Tibial nerve (tissue), 4 donors: ENCODE measurements around the gene FAM217A. TPM values are rescaled to one million over a fixed set of nuclear protein-coding genes. Genes with fewer than 3 reads are reported as not detected.
"Not testable (repeated sequence)": the region's sequence is repeated elsewhere in the genome, so short reads cannot be mapped to it uniquely, and the experiment has no call there.

ENCODE experiments used
- DNase-seq, 2 donors: peaks; one replicate each; pipeline ENCODE4 v3.0.0-alpha.2; 2019; ENCODE audit warnings: low spot score in 2 of 2
- H3K27ac ChIP-seq, 4 donors: fragments of 200-600 bp; sonication (generic) in 3 of 4; one replicate each; pipeline ENCODE4 v1.5.1; 2017 to 2019; ENCODE audit warnings: mild to moderate bottlenecking in 1 of 4
- H3K27me3 ChIP-seq, 2 donors: fragments of 200-600 bp; sonication (generic) in 1 of 2; one replicate each; pipeline versions ENCODE4 v1.5.1 to v1.6.0; 2017 to 2019
- H3K36me3 ChIP-seq, 3 donors: fragments of 200-600 bp; sonication (generic); one replicate each; pipeline ENCODE4 v1.5.1; 2018 to 2019
- H3K4me1 ChIP-seq, 4 donors: fragments of 200-600 bp; sonication (generic) in 3 of 4; one replicate each; pipeline ENCODE4 v1.5.1; 2017 to 2019
- H3K4me3 ChIP-seq, 4 donors: fragments of 200-600 bp; sonication (generic) in 3 of 4; one replicate each; pipeline ENCODE4 v1.5.1; 2017 to 2019; ENCODE audit warnings: mild to moderate bottlenecking in 1 of 4, moderate library complexity in 1 of 4
- H3K9me3 ChIP-seq, 4 donors: fragments of 200-600 bp; sonication (generic) in 3 of 4; one replicate each; pipeline ENCODE4 v1.5.1; 2017 to 2019
- CTCF ChIP-seq, 5 experiments: fragments of 200-600 bp in 3 of 5; fragments of 450-650 bp in 2 of 5; sonication (generic) in 3 of 5; IDR thresholded peaks; one replicate each; pipeline ENCODE4 v1.5.1; 2016 to 2019; ENCODE audit warnings: antibody characterized with exemption in 5 of 5, mild to moderate bottlenecking in 3 of 5, moderate library complexity in 2 of 5
- EP300 ChIP-seq, 2 donors: sonication (generic); formaldehyde crosslinking; IDR thresholded peaks; one replicate each; pipeline ENCODE4 v1.6.1; 2017; ENCODE audit warnings: antibody characterized with exemption in 2 of 2, mild to moderate bottlenecking in 1 of 2
- POLR2A ChIP-seq, 2 donors: fragments of 450-650 bp; IDR thresholded peaks; one replicate each; pipeline ENCODE4 v1.6.1; 2017; ENCODE audit warnings: antibody characterized with exemption in 2 of 2, mild to moderate bottlenecking in 2 of 2, moderate library complexity in 2 of 2
- WGBS, 2 donors: methylation state at CpG; one replicate each; pipeline ENCODE4 v1.1.5; 2018; 5-methylcytosine and 5-hydroxymethylcytosine counted together
- total RNA-seq, 4 donors: library from RNA; depleted of rRNA; stranded (reverse); fragments of >200 nt; gene quantifications; one replicate each; pipeline ENCODE4 v1.1.0, GENCODE V29; 2016

FAM217A gene
- total RNA-seq, 4 donors from 2014 or later, result not detected

DNA sequence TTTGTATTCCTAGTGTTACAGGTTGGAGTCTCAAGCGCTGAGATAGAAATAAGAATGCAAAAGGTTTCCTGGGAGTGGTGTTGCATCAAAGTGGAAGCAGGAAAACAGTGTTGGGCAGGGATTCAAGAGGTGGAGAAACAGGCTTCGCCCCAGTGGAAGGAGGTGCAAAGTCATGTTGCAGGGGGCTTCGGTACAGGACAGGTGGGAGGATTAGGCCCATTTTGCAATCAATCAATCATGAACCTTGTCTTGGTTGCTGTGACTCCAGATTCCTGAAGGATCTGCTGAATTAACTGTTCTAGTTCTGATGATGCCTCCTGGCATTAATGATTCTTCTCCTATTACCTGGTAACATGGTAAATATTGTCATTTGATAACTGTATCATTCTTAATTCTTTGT is 22.4 kb upstream of the FAM217A start:
- TF ChIP-seq POLR2A (IDR thresholded peaks at IDR 0.05), result no peak
- TF ChIP-seq EP300 (IDR thresholded peaks at IDR 0.05), result no peak
- no peak for TF ChIP-seq CTCF (IDR thresholded peaks at IDR 0.05)
- 69 to 79% methylated on average over 3 of the region's 3 CpGs for WGBS, 2 donors
- no peak for DNase-seq
- Histone ChIP-seq H3K27me3 (no peaks in the 10 kb centered on the region), H3K9me3 (no peaks in the 10 kb centered on the region), H3K27ac (no peak overlapping the region), H3K4me3 (no peak overlapping the region), H3K4me1 (no peaks in the 10 kb centered on the region), H3K36me3 (no peaks in the 10 kb centered on the region)

DNA sequence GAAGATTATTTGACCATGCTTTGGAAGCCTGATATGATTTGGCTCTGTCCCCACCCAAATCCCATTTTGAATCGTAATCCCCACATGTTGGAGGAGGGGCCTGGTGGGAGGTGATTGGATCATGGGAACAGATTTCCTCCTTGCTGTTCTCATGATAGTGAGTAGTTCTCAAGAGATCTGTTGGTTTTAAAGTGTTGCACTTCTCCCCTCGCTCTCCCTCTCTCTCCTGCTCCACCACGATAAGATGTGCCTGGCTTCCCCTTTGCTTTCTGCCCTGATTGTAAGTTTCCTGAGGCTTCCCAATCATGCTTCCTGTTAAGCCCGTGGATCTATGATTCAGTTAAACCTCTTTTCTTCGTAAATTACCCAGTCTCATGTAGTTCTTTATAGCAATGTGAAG is 21.7 kb upstream of the FAM217A start:
- no peak for DNase-seq
- WGBS, 2 donors, result 73% methylated on average over 5 of the region's 5 CpGs
- Histone ChIP-seq H3K27ac (no peak overlapping the region), H3K36me3 (no peaks in the 10 kb centered on the region), H3K4me3 (no peak overlapping the region), H3K27me3 (no peaks in the 10 kb centered on the region), H3K9me3 (no peaks in the 10 kb centered on the region), H3K4me1 (no peaks in the 10 kb centered on the region)
- no peak for TF ChIP-seq POLR2A (IDR thresholded peaks at IDR 0.05)

- Histone ChIP-seq H3K4me3 (no peak overlapping the region), H3K9me3 (no peaks in the 10 kb centered on the region), H3K4me1 (no peaks in the 10 kb centered on the region), H3K27me3 (no peaks in the 10 kb centered on the region), H3K36me3 (no peaks in the 10 kb centered on the region), H3K27ac (no peak overlapping the region)
- DNase-seq, result no peak
- 43 to 51% methylated on average over 1 of the region's 1 CpG for WGBS, 2 donors
- no peak for TF ChIP-seq POLR2A (IDR thresholded peaks at IDR 0.05)
- no peak for TF ChIP-seq EP300 (IDR thresholded peaks at IDR 0.05)
- no peak for TF ChIP-seq CTCF (IDR thresholded peaks at IDR 0.05)
Measured at GRCh38 chr6:4093288-4093687, 14.4 kb upstream of the FAM217A start.

DNA sequence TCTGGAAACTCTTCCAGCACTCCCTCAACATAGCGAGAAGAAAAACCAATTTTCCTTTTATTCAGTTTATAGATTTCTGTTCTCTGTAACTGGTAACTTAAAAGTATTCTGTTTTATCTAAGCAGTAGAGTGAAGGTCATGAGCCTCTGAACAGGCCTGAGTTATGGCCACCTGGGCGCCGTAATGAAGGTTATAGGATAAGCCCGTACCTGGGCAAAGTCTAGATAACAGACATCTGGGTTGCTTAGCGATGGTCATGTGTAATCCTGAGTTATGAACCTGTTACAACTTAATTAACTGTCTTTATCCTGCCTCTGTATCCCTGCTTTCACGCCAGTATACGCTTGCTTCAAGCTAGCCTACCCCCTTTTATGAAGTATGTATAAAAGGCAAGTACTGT is 13.0 kb upstream of the FAM217A start:
- Histone ChIP-seq H3K9me3 (no peaks in the 10 kb centered on the region), H3K4me3 (no peak overlapping the region), H3K4me1 (no peaks in the 10 kb centered on the region), H3K36me3 (no peaks in the 10 kb centered on the region), H3K27me3 (no peaks in the 10 kb centered on the region), H3K27ac (no peak overlapping the region)
- WGBS, 2 donors, result 85 to 90% methylated on average over 7 of the region's 7 CpGs
- no peak for DNase-seq
- TF ChIP-seq CTCF (IDR thresholded peaks at IDR 0.05), result no peak
- TF ChIP-seq POLR2A (IDR thresholded peaks at IDR 0.05), result no peak
- no peak for TF ChIP-seq EP300 (IDR thresholded peaks at IDR 0.05)

DNA sequence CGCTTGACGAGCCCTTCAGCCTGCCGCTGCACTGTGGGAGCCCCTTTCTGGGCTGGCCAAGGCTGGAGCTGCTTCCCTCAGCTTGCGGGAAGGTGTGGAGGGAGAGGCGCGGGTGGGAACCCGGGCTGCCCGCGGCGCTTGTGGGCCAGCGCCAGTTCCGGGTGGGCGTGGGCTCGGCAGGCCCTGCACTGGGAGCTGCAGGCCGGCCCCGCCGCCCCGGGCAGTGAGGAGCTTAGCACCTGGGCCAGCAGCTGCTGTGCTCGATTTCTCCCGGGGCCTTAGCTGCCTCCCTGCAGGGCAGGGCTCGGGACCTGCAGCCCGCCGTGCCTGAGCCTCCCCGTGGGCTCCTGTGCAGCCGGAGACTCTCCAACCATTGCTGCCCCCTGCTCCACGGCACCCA is 11.1 kb upstream of the FAM217A start:
- not testable (repeated sequence) for H3K4me1 ChIP-seq, H3K27ac ChIP-seq, DNase-seq, H3K9me3 ChIP-seq, H3K27me3 ChIP-seq, H3K4me3 ChIP-seq, H3K36me3 ChIP-seq
- WGBS, 2 donors, result 97 to 99% methylated on average over 9 to 18 of the region's 26 CpGs

- Histone ChIP-seq H3K4me1 (no peaks in the 10 kb centered on the region), H3K27me3 (no peaks in the 10 kb centered on the region), H3K27ac (no peak overlapping the region), H3K9me3 (no peaks in the 10 kb centered on the region), H3K36me3 (no peaks in the 10 kb centered on the region), H3K4me3 (no peak overlapping the region)
- DNase-seq, result no peak
- TF ChIP-seq EP300 (IDR thresholded peaks at IDR 0.05) (no peak), POLR2A (IDR thresholded peaks at IDR 0.05) (no peak), CTCF (IDR thresholded peaks at IDR 0.05) (no peak)
- 92 to 94% methylated on average over 7 of the region's 7 CpGs for WGBS, 2 donors
Measured at GRCh38 chr6:4088704-4089103, 9.8 kb upstream of the FAM217A start.
